Endothelial cell of umbilical vein (primary cell): ENCODE results near the gene IFT74. TPM values are rescaled to one million over a fixed set of nuclear protein-coding genes. Genes with fewer than 3 reads are reported as not detected.

Source experiments
- BruUV-seq: library from RNA; stranded (reverse); fragments of 400-500 nt; replicated peaks from 2 replicates; lab custom pipeline; 2021; lab: Mats Ljungman, UMichigan
- CTCF ChIA-PET: fragments of 300-600, 350-600 bp; sonication (Branson Sonifier 250); formaldehyde crosslinking; loops from one replicate; lab custom pipeline; 2021; ENCODE audit warnings: antibody characterized with exemption, inconsistent platforms; lab: Charles Lee
- POLR2A ChIA-PET: fragments of 300-600, 350-600 bp; sonication (Branson Sonifier 250); formaldehyde crosslinking; loops from one replicate; lab custom pipeline; 2021; ENCODE audit warnings: antibody characterized with exemption, inconsistent platforms; lab: Charles Lee
- DNase-seq: peaks from one replicate; pipeline ENCODE4 v3.0.0-alpha.2; 2011; ENCODE audit warnings: low read depth, low spot score
- FAIRE-seq: peaks from 2 replicates; lab custom pipeline; 2011; peaks lifted over from hg19 to GRCh38; lab: Jason Lieb, UNC
- H2AFZ ChIP-seq: 2 replicates; pipeline ENCODE4 v1.6.0; 2012; ENCODE audit warnings: low read depth, low read length, control low read depth, inconsistent platforms
- H3K27ac ChIP-seq: 2 replicates; pipeline ENCODE4 v1.5.1; 2011; ENCODE audit warnings: low read depth, mild to moderate bottlenecking, control low read depth, low read length, moderate library complexity; ENCODE audit not compliant: insufficient read depth
- H3K27me3 ChIP-seq, 2 experiments: 2 replicates each; pipeline versions ENCODE4 v1.6.0 to v1.6.1; 2011; ENCODE audit warnings: low read length in 2 of 2, mixed read lengths in 1 of 2; ENCODE audit not compliant: control insufficient read depth in 2 of 2, insufficient read depth in 2 of 2
- H3K36me3 ChIP-seq, 2 experiments: 2 replicates in 1 of 2; 3 replicates in 1 of 2; pipeline ENCODE4 v1.5.1; 2011; ENCODE audit warnings: low read length in 2 of 2, mild to moderate bottlenecking in 1 of 2, moderate library complexity in 1 of 2; ENCODE audit not compliant: control insufficient read depth in 2 of 2, insufficient read depth in 2 of 2; ENCODE audit errors: extremely low read depth in 1 of 2
- H3K4me1 ChIP-seq: 3 replicates; pipeline ENCODE4 v1.5.1; 2011; ENCODE audit warnings: mild to moderate bottlenecking, low read length; ENCODE audit not compliant: control insufficient read depth, insufficient read depth; ENCODE audit errors: extremely low read depth
- H3K4me2 ChIP-seq: 2 replicates; pipeline ENCODE4 v1.6.1; 2011; ENCODE audit warnings: low read length, control low read depth, mixed read lengths; ENCODE audit not compliant: insufficient read depth
- H3K4me3 ChIP-seq, 3 experiments: fragments of 200-600 bp in 1 of 3; sonication (generic), shearing (Covaris generic) in 1 of 3; replicated peaks in 1 of 3; 2 replicates each; pipeline ENCODE4 v1.5.1; 2011 to 2016; ENCODE audit warnings: control low read depth in 3 of 3, low read length in 3 of 3, mild to moderate bottlenecking in 2 of 3, inconsistent platforms in 1 of 3, low read depth in 1 of 3, moderate library complexity in 1 of 3; ENCODE audit not compliant: insufficient read depth in 1 of 3
- H3K79me2 ChIP-seq: 2 replicates; pipeline ENCODE4 v1.6.0; 2012; ENCODE audit warnings: low read length, inconsistent platforms; ENCODE audit not compliant: control insufficient read depth, insufficient read depth
- H3K9ac ChIP-seq: replicated peaks from 2 replicates; pipeline ENCODE3; 2011; ENCODE audit warnings: low read length, control low read depth; ENCODE audit not compliant: insufficient read depth; ENCODE audit errors: extremely low read depth
- H3K9me1 ChIP-seq: replicated peaks from 3 replicates; pipeline ENCODE4 v1.6.0; 2011; ENCODE audit warnings: mild to moderate bottlenecking, low read length; ENCODE audit not compliant: control insufficient read depth, insufficient read depth; ENCODE audit errors: extremely low read depth
- H3K9me3 ChIP-seq: replicated peaks from 2 replicates; pipeline ENCODE4 v1.5.1; 2012; ENCODE audit warnings: low read length, inconsistent platforms; ENCODE audit not compliant: control insufficient read depth, insufficient read depth
- H4K20me1 ChIP-seq: replicated peaks from 2 replicates; pipeline ENCODE3; 2011; ENCODE audit warnings: mild to moderate bottlenecking, low read length; ENCODE audit not compliant: control insufficient read depth, insufficient read depth; ENCODE audit errors: extremely low read depth
- CTCF ChIP-seq, 2 donors: IDR thresholded peaks; 1 replicate in 1 of 2; 2 replicates in 1 of 2; pipeline ENCODE4 v1.5.1; 2011; ENCODE audit warnings: low read length in 2 of 2, mild to moderate bottlenecking in 2 of 2, moderate library complexity in 2 of 2, control low read depth in 1 of 2, inconsistent platforms in 1 of 2, low read depth in 1 of 2; ENCODE audit not compliant: insufficient read depth in 1 of 2; ENCODE audit errors: extremely low read depth in 1 of 2
- EZH2 ChIP-seq: IDR thresholded peaks from 2 replicates; pipeline ENCODE4 v1.6.1; 2012; ENCODE audit warnings: borderline replicate concordance, low read depth, mild to moderate bottlenecking, moderate library complexity, low read length, inconsistent platforms; ENCODE audit not compliant: severe bottlenecking
- FOS ChIP-seq: IDR thresholded peaks from 2 replicates; pipeline ENCODE4 v1.6.1; 2011; ENCODE audit warnings: mild to moderate bottlenecking, low read length, moderate library complexity, borderline replicate concordance; ENCODE audit not compliant: insufficient read depth
- GATA2 ChIP-seq: IDR thresholded peaks from 2 replicates; pipeline ENCODE4 v1.7.0; 2011; ENCODE audit warnings: low read depth, mild to moderate bottlenecking, moderate library complexity, mixed read lengths, low read length; ENCODE audit not compliant: insufficient read length, insufficient read depth
- JUN ChIP-seq: IDR thresholded peaks from 2 replicates; pipeline ENCODE4 v1.6.1; 2011; ENCODE audit warnings: borderline replicate concordance, low read depth; ENCODE audit not compliant: insufficient read length, insufficient read depth
- MYC ChIP-seq: IDR thresholded peaks from one replicate; pipeline ENCODE4 v1.6.1; 2011; ENCODE audit warnings: mild to moderate bottlenecking, low read depth, low read length
- POLR2A ChIP-seq: IDR thresholded peaks from 2 replicates; pipeline ENCODE4 v1.6.1; 2012; ENCODE audit warnings: low read depth, mild to moderate bottlenecking, control low read depth, low read length
- POLR2AphosphoS5 ChIP-seq: IDR thresholded peaks from 2 replicates; pipeline ENCODE4 v1.6.1; 2012; ENCODE audit warnings: low read depth, mild to moderate bottlenecking, control low read depth, low read length, moderate library complexity; ENCODE audit not compliant: insufficient read depth
- dilution Hi-C: fragments of 300-500 bp; cut with MboI; formaldehyde crosslinking; loops from one replicate; pipeline ENCODE4 v1.15.0; 2019; ENCODE audit warnings: low sequenced_read_pairs; ENCODE audit not compliant: extremely low pct_ligation_motif_present
- intact Hi-C: fragments of 100-400 bp; cut with micrococcal nuclease; formaldehyde crosslinking; loops from one replicate; pipeline ENCODE4 v1.10.0; 2022
- polyA plus RNA-seq, 4 experiments: library from polyadenylated mRNA; depleted of rRNA in 3 of 4; stranded (reverse) in 3 of 4; unstranded in 1 of 4; fragments of >200 nt; gene quantifications; 2 replicates each; pipeline versions ENCODE4 v1.2.1 to v1.2.3, GENCODE V29; 2011 to 2012; ENCODE audit warnings: missing spikeins in 1 of 4
- total RNA-seq: library from RNA; stranded (reverse); gene quantifications from 2 replicates; pipeline ENCODE4 v1.2.3, GENCODE V29; 2021
- TF ChIP-seq, protein P1 (sequence below): IDR thresholded peaks from 2 replicates; pipeline ENCODE4 v1.6.1; 2011; ENCODE audit not compliant: insufficient read depth, insufficient read length

Gene IFT74
- total and polyA plus RNA-seq, 2 donors (not counting 3 experiments of a cell fraction or from before 2014, with no cell fraction given) = 3.4 to 10.8 TPM

DNA sequence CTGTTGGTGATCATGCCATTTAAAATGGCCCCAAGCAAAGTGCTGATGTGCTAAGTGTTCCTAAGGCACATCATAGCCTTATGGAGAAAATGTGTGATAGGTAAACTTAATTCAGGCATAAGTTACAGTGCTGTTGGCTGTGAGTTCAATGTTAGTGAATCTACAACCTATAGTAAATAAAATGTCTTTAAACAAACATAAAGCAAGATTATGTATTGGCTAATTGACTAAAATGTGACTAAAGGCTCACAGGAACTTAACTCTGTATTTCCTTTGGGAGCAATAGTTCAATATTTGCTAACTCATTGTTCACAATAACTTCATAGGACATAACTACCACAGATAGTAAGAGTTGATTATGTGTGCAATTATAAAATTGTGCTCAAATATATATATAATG lies 98.6 kb downstream of the IFT74 start:
- peak; percentile 17 for DNase-seq
- H3K27ac ChIP-seq = no peak overlapping the region
- H3K36me3 ChIP-seq = no peaks in the 10 kb centered on the region
- no TSS peak for BruUV-seq
- H4K20me1 ChIP-seq = no peaks in the 10 kb centered on the region
- FAIRE-seq = no peak
- ChIA-PET POLR2A (no interaction called here), CTCF (interaction anchor here (1.3 to 1.8 kb wide), 2 partner anchors 13 to 278 kb away, joined by 3 to 6 read pairs; no protein-coding TSS in a partner anchor)
- no peak overlapping the region for H3K9ac ChIP-seq
- dilution Hi-C loops = no loop called here
- H3K9me3 ChIP-seq = no peaks in the 10 kb centered on the region
- intact Hi-C loops = no loop called here
- no peak overlapping the region for H2AFZ ChIP-seq
- no peaks in the 10 kb centered on the region for H3K79me2 ChIP-seq
- no peaks in the 10 kb centered on the region for H3K9me1 ChIP-seq
- H3K27me3 ChIP-seq = no peaks in the 10 kb centered on the region
- H3K4me1 ChIP-seq = peaks cover 33% of the 10 kb centered on the region
- no peak for TF ChIP-seq MYC
- TF ChIP-seq JUN = no peak
- TF ChIP-seq, protein P1, sequence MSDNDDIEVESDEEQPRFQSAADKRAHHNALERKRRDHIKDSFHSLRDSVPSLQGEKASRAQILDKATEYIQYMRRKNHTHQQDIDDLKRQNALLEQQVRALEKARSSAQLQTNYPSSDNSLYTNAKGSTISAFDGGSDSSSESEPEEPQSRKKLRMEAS = no peak
- TF ChIP-seq CTCF (IDR thresholded peaks at IDR 0.05; ENCODE audit: extremely low read depth in 1 of 2, insufficient read depth in 1 of 2, low read depth in 1 of 2, low read length in 2 of 2) = no peak
- TF ChIP-seq GATA2 = no peak
- no peak for TF ChIP-seq POLR2A
- TF ChIP-seq EZH2 = no peak
- no peak for TF ChIP-seq FOS
- no peak for TF ChIP-seq POLR2AphosphoS5
- no peak overlapping the region for H3K4me2 ChIP-seq
- no peak overlapping the region for H3K4me3 ChIP-seq
